GM21515 (cell line): ENCODE measurements around the gene RARA.
A peak's percentile ranks its signal among the peaks of the same experiment; 100 is the strongest.

Source experiments
- ATAC-seq: cut with Tn5 transposase; IDR thresholded peaks from one replicate; pipeline ENCODE4 v1.9.1; 2021; ENCODE audit not compliant: unreplicated experiment

RARA gene

GRCh38 chr17:40327244-40327729 lies 18.3 kb downstream of the RARA start:
- ATAC-seq: no peak

GRCh38 chr17:40327735-40328385 lies 18.9 kb downstream of the RARA start:
- no peak for ATAC-seq

- ATAC-seq: no peak
These were observed 19.4 kb downstream of the RARA start for GRCh38 chr17:40328386-40328766.

- ATAC-seq: no peak
These were observed 21.1 kb downstream of the RARA start for GRCh38 chr17:40329839-40330794.

GRCh38 chr17:40330850-40331470 lies 22.0 kb downstream of the RARA start:
- no peak for ATAC-seq

- no peak for ATAC-seq
These were observed 23.0 kb downstream of the RARA start for GRCh38 chr17:40331743-40332641.

GRCh38 chr17:40333781-40334448 lies 24.9 kb downstream of the RARA start:
- no peak for ATAC-seq

- ATAC-seq: no peak
These were observed 26.6 kb downstream of the RARA start for GRCh38 chr17:40335620-40336019.

GRCh38 chr17:40337351-40337750 lies 28.4 kb downstream of the RARA start:
- ATAC-seq: no peak

- ATAC-seq: no peak
These were observed 29.1 kb downstream of the RARA start for GRCh38 chr17:40338058-40338457.

- ATAC-seq: no peak
These were observed 30.1 kb downstream of the RARA start for GRCh38 chr17:40338941-40339649.

GRCh38 chr17:40340327-40340726 lies 31.3 kb downstream of the RARA start:
- ATAC-seq: no peak

- ATAC-seq: peak; percentile 52
These were observed 32.2 kb downstream of the RARA start for GRCh38 chr17:40340880-40341807.

GRCh38 chr17:40341808-40342503 lies 33.0 kb downstream of the RARA start:
- no peak for ATAC-seq

GRCh38 chr17:40342504-40343218 lies 33.7 kb downstream of the RARA start:
- no peak for ATAC-seq

- no peak for ATAC-seq
These were observed 34.5 kb downstream of the RARA start for GRCh38 chr17:40343219-40344119.
